ENCODE data around the gene ADAMTSL1.
"Not testable (repeated sequence)": the region's sequence is repeated elsewhere in the genome, so short reads cannot be mapped to it uniquely, and the experiment has no call there.

ADAMTSL1 gene

GRCh38 chr9:18905883-18906629, 432.1 kb downstream of the ADAMTSL1 start:
- DNase-seq (ENCODE audit: low read depth, low spot score) = no peak

GRCh38 chr9:18906656-18907395, 432.9 kb downstream of the ADAMTSL1 start:
- DNase-seq (ENCODE audit: low read depth, low spot score) = no peak

- DNase-seq (ENCODE audit: low read depth, low spot score) = no peak
Observed at GRCh38 chr9:18907927-18908625, 434.1 kb downstream of the ADAMTSL1 start.

- no peak for DNase-seq (ENCODE audit: low read depth, low spot score)
Observed at GRCh38 chr9:18909140-18910018, 435.4 kb downstream of the ADAMTSL1 start.

GRCh38 chr9:18910435-18910834, 436.5 kb downstream of the ADAMTSL1 start:
- DNase-seq (ENCODE audit: low read depth, low spot score) = no peak

- DNase-seq (ENCODE audit: low read depth, low spot score) = no peak
Observed at GRCh38 chr9:18910916-18911315, 437.0 kb downstream of the ADAMTSL1 start.

GRCh38 chr9:18911714-18912342, 437.9 kb downstream of the ADAMTSL1 start:
- no peak for DNase-seq (ENCODE audit: low read depth, low spot score)

GRCh38 chr9:18920141-18921084, 446.5 kb downstream of the ADAMTSL1 start:
- no peak for DNase-seq (ENCODE audit: low read depth, low spot score)

GRCh38 chr9:18921366-18922075, 447.6 kb downstream of the ADAMTSL1 start:
- no peak for DNase-seq (ENCODE audit: low read depth, low spot score)

- DNase-seq (ENCODE audit: low read depth, low spot score) = no peak
Observed at GRCh38 chr9:18922161-18922885, 448.4 kb downstream of the ADAMTSL1 start.

- no peak for DNase-seq (ENCODE audit: low read depth, low spot score)
Observed at GRCh38 chr9:18923167-18923566, 449.2 kb downstream of the ADAMTSL1 start.

- no peak for DNase-seq (ENCODE audit: low read depth, low spot score)
Observed at GRCh38 chr9:18923671-18924430, 449.9 kb downstream of the ADAMTSL1 start.

GRCh38 chr9:18925880-18926279, 451.9 kb downstream of the ADAMTSL1 start:
- DNase-seq (ENCODE audit: low read depth, low spot score) = no peak

GRCh38 chr9:18926513-18926912, 452.6 kb downstream of the ADAMTSL1 start:
- no peak for DNase-seq (ENCODE audit: low read depth, low spot score)

- no peak for DNase-seq (ENCODE audit: low read depth, low spot score)
Observed at GRCh38 chr9:18928711-18929110, 454.8 kb downstream of the ADAMTSL1 start.

GRCh38 chr9:18930611-18931010, 456.7 kb downstream of the ADAMTSL1 start:
- DNase-seq (ENCODE audit: low read depth, low spot score) = not testable (repeated sequence)

GRCh38 chr9:18935541-18935940, 461.6 kb downstream of the ADAMTSL1 start:
- DNase-seq (ENCODE audit: low read depth, low spot score) = no peak
